Measurements from ENCODE around the gene DDX39B.

DDX39B gene

GRCh38 chr6:31580438-31580740 is 38.6 kb upstream of the DDX39B start:
- Histone ChIP-seq H3K36me3 (ENCODE audit: control insufficient read depth, insufficient read depth, low read length) (no peaks in the 10 kb centered on the region), H3K27me3 (ENCODE audit: control insufficient read depth, insufficient read depth, low read length) (peaks cover 28% of the 10 kb centered on the region), H3K9me3 (ENCODE audit: control insufficient read depth, low read length) (no peaks in the 10 kb centered on the region), H3K4me3 (ENCODE audit: low read length) (no peak overlapping the region), H3K9ac (ENCODE audit: low read length) (peak overlapping the region; percentile 87), H3K4me1 (ENCODE audit: control insufficient read depth, insufficient read depth, low read length) (peaks cover 11% of the 10 kb centered on the region)

- Histone ChIP-seq H3K9ac (ENCODE audit: low read length) (no peak overlapping the region), H3K4me3 (ENCODE audit: low read length) (no peak overlapping the region), H3K9me3 (ENCODE audit: control insufficient read depth, low read length) (no peaks in the 10 kb centered on the region), H3K27me3 (ENCODE audit: control insufficient read depth, insufficient read depth, low read length) (peaks cover 33% of the 10 kb centered on the region), H3K36me3 (ENCODE audit: control insufficient read depth, insufficient read depth, low read length) (no peaks in the 10 kb centered on the region), H3K4me1 (ENCODE audit: control insufficient read depth, insufficient read depth, low read length) (peaks cover 11% of the 10 kb centered on the region)
These were observed 38.0 kb upstream of the DDX39B start for GRCh38 chr6:31579546-31580437.

GRCh38 chr6:31579119-31579505 is 37.3 kb upstream of the DDX39B start:
- Histone ChIP-seq H3K27me3 (ENCODE audit: control insufficient read depth, insufficient read depth, low read length) (peaks cover 33% of the 10 kb centered on the region), H3K4me1 (ENCODE audit: control insufficient read depth, insufficient read depth, low read length) (peaks cover 11% of the 10 kb centered on the region)

GRCh38 chr6:31578184-31579118 is 36.6 kb upstream of the DDX39B start:
- Histone ChIP-seq H3K27me3 (ENCODE audit: control insufficient read depth, insufficient read depth, low read length) (peaks cover 33% of the 10 kb centered on the region), H3K9me3 (ENCODE audit: control insufficient read depth, low read length) (no peaks in the 10 kb centered on the region), H3K36me3 (ENCODE audit: control insufficient read depth, insufficient read depth, low read length) (no peaks in the 10 kb centered on the region), H3K4me3 (ENCODE audit: low read length) (no peak overlapping the region), H3K4me1 (ENCODE audit: control insufficient read depth, insufficient read depth, low read length) (peaks cover 11% of the 10 kb centered on the region), H3K9ac (ENCODE audit: low read length) (no peak overlapping the region)

More at GRCh38 chr6:31579119-31579505, 37.3 kb upstream of the DDX39B start:
- H3K9me3 ChIP-seq (ENCODE audit: control insufficient read depth, low read length) = no peaks in the 10 kb centered on the region
- H3K9ac ChIP-seq (ENCODE audit: low read length) = no peak overlapping the region
- no peak overlapping the region for H3K4me3 ChIP-seq (ENCODE audit: low read length)
- H3K36me3 ChIP-seq (ENCODE audit: control insufficient read depth, insufficient read depth, low read length) = no peaks in the 10 kb centered on the region

- Histone ChIP-seq H3K9ac (ENCODE audit: low read length) (no peak overlapping the region), H3K36me3 (ENCODE audit: control insufficient read depth, insufficient read depth, low read length) (no peaks in the 10 kb centered on the region), H3K9me3 (ENCODE audit: control insufficient read depth, low read length) (no peaks in the 10 kb centered on the region), H3K4me3 (ENCODE audit: low read length) (no peak overlapping the region), H3K27me3 (ENCODE audit: control insufficient read depth, insufficient read depth, low read length) (peaks cover 30% of the 10 kb centered on the region), H3K4me1 (ENCODE audit: control insufficient read depth, insufficient read depth, low read length) (peaks cover 11% of the 10 kb centered on the region)
These were observed 35.8 kb upstream of the DDX39B start for GRCh38 chr6:31577579-31577966.

- H3K9ac ChIP-seq (ENCODE audit: low read length) = no peak overlapping the region
- no peaks in the 10 kb centered on the region for H3K36me3 ChIP-seq (ENCODE audit: control insufficient read depth, insufficient read depth, low read length)
- H3K9me3 ChIP-seq (ENCODE audit: control insufficient read depth, low read length) = no peaks in the 10 kb centered on the region
- H3K4me3 ChIP-seq (ENCODE audit: low read length) = no peak overlapping the region
- H3K27me3 ChIP-seq (ENCODE audit: control insufficient read depth, insufficient read depth, low read length) = peaks cover 25% of the 10 kb centered on the region
- H3K4me1 ChIP-seq (ENCODE audit: control insufficient read depth, insufficient read depth, low read length) = peaks cover 11% of the 10 kb centered on the region
These were observed 35.2 kb upstream of the DDX39B start for GRCh38 chr6:31576897-31577578.

- Histone ChIP-seq H3K4me3 (ENCODE audit: low read length) (no peak overlapping the region), H3K27me3 (ENCODE audit: control insufficient read depth, insufficient read depth, low read length) (peaks cover 16% of the 10 kb centered on the region), H3K4me1 (ENCODE audit: control insufficient read depth, insufficient read depth, low read length) (peaks cover 7% of the 10 kb centered on the region), H3K36me3 (ENCODE audit: control insufficient read depth, insufficient read depth, low read length) (no peaks in the 10 kb centered on the region), H3K9me3 (ENCODE audit: control insufficient read depth, low read length) (no peaks in the 10 kb centered on the region), H3K9ac (ENCODE audit: low read length) (peak overlapping the region; percentile 17)
These were observed 34.3 kb upstream of the DDX39B start for GRCh38 chr6:31575952-31576685.

- no peaks in the 10 kb centered on the region for H3K9me3 ChIP-seq (ENCODE audit: control insufficient read depth, low read length)
- H3K36me3 ChIP-seq (ENCODE audit: control insufficient read depth, insufficient read depth, low read length) = no peaks in the 10 kb centered on the region
- peak within 1 kb of the TSS; percentile 17 for H3K9ac ChIP-seq (ENCODE audit: low read length)
- no peak within 1 kb of the TSS for H3K4me3 ChIP-seq (ENCODE audit: low read length)
- H3K4me1 ChIP-seq (ENCODE audit: control insufficient read depth, insufficient read depth, low read length) = peaks cover 2% of the 10 kb centered on the region
- peaks cover 12% of the 10 kb centered on the region for H3K27me3 ChIP-seq (ENCODE audit: control insufficient read depth, insufficient read depth, low read length)
These were observed 33.6 kb upstream of the DDX39B start, which contains the start of gene TNF for GRCh38 chr6:31575335-31575901. TSS of gene TNF (plus strand) at chr6:31575565. CDS start at chr6:31575742, 177 bp downstream.

- H3K27me3 ChIP-seq (ENCODE audit: control insufficient read depth, insufficient read depth, low read length) = peaks cover 7% of the 10 kb centered on the region
- H3K9ac ChIP-seq (ENCODE audit: low read length) = no peak overlapping the region
- no peaks in the 10 kb centered on the region for H3K9me3 ChIP-seq (ENCODE audit: control insufficient read depth, low read length)
- H3K36me3 ChIP-seq (ENCODE audit: control insufficient read depth, insufficient read depth, low read length) = no peaks in the 10 kb centered on the region
- no peak overlapping the region for H3K4me3 ChIP-seq (ENCODE audit: low read length)
- no peaks in the 10 kb centered on the region for H3K4me1 ChIP-seq (ENCODE audit: control insufficient read depth, insufficient read depth, low read length)
These were observed 32.6 kb upstream of the DDX39B start for GRCh38 chr6:31574106-31575061.

- peaks cover 10% of the 10 kb centered on the region for H3K27me3 ChIP-seq (ENCODE audit: control insufficient read depth, insufficient read depth, low read length)
- no peaks in the 10 kb centered on the region for H3K9me3 ChIP-seq (ENCODE audit: control insufficient read depth, low read length)
- H3K36me3 ChIP-seq (ENCODE audit: control insufficient read depth, insufficient read depth, low read length) = no peaks in the 10 kb centered on the region
- H3K4me1 ChIP-seq (ENCODE audit: control insufficient read depth, insufficient read depth, low read length) = no peaks in the 10 kb centered on the region
- no peak overlapping the region for H3K9ac ChIP-seq (ENCODE audit: low read length)
- H3K4me3 ChIP-seq (ENCODE audit: low read length) = no peak overlapping the region
These were observed 31.7 kb upstream of the DDX39B start for GRCh38 chr6:31573239-31574105.

Data from mucosa of stomach (tissue), 1 donor.